C4-2B (cell line): Measurements from ENCODE around the gene STEAP3.

Source experiments
- ZFX ChIP-seq: fragments of 450-650 bp; IDR thresholded peaks from 2 replicates; pipeline ENCODE4 v1.6.1; 2017
- TF ChIP-seq, protein P1 (sequence below): fragments of 450-650 bp; conservative IDR thresholded peaks from 2 replicates; pipeline ENCODE4 v1.5.1; 2017; ENCODE audit warnings: mild to moderate bottlenecking

DNA sequence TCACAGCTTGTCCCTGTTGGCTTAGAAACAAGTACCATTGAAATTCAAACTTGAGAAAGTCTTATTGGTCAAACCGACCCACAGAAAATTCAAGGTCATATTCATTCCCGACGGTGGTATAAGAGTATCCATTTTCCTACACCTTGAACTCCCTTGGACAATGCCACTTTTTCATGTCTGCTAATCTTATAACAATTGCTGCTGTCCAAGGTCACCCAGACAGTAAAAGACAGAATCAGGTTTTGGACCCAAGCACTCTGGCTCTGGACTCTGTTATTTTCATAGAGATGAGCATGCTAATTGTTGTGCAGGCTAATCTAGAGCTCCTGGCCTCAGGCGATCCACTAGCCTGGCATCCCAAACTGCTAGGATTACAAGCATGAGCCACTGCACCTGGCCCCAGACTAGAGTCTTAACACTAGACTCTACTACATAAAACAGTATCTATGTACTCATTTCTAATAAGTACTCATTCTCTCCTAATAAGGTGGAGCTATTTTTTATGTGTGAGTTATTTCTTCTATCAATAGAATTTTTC lies 85.2 kb downstream of the STEAP3 start:
- TF ChIP-seq, protein P1, sequence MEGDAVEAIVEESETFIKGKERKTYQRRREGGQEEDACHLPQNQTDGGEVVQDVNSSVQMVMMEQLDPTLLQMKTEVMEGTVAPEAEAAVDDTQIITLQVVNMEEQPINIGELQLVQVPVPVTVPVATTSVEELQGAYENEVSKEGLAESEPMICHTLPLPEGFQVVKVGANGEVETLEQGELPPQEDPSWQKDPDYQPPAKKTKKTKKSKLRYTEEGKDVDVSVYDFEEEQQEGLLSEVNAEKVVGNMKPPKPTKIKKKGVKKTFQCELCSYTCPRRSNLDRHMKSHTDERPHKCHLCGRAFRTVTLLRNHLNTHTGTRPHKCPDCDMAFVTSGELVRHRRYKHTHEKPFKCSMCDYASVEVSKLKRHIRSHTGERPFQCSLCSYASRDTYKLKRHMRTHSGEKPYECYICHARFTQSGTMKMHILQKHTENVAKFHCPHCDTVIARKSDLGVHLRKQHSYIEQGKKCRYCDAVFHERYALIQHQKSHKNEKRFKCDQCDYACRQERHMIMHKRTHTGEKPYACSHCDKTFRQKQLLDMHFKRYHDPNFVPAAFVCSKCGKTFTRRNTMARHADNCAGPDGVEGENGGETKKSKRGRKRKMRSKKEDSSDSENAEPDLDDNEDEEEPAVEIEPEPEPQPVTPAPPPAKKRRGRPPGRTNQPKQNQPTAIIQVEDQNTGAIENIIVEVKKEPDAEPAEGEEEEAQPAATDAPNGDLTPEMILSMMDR, result no peak
- TF ChIP-seq ZFX, result no peak
